IgD-negative memory B cell (primary cell): ENCODE results near the gene ST6GALNAC1. TPM values are rescaled to one million over a fixed set of nuclear protein-coding genes. Genes with fewer than 3 reads are reported as not detected.

Source experiments
- H3K27ac Mint-ChIP-seq, 3 donors: one replicate each; pipeline ENCODE4 v1.8.0; 2020 to 2022; ENCODE audit warnings: mild to moderate bottlenecking in 3 of 3, mixed read lengths in 3 of 3, moderate library complexity in 1 of 3
- H3K27me3 Mint-ChIP-seq: one replicate; pipeline ENCODE4 v1.8.0; 2021; ENCODE audit warnings: mixed read lengths
- H3K36me3 Mint-ChIP-seq: one replicate; pipeline ENCODE4 v1.8.0; 2020; ENCODE audit warnings: mild to moderate bottlenecking, mixed read lengths
- H3K4me1 Mint-ChIP-seq, 3 donors: one replicate each; pipeline ENCODE4 v1.8.0; 2020 to 2022; ENCODE audit warnings: mixed read lengths in 3 of 3, mild to moderate bottlenecking in 1 of 3
- H3K4me3 Mint-ChIP-seq, 4 donors: one replicate each; pipeline ENCODE4 v1.8.0; 2020 to 2022; ENCODE audit warnings: mild to moderate bottlenecking in 4 of 4, mixed read lengths in 4 of 4, moderate library complexity in 3 of 4
- H3K9me3 Mint-ChIP-seq, 3 donors: one replicate each; pipeline ENCODE4 v1.8.0; 2020 to 2021; ENCODE audit warnings: mixed read lengths in 3 of 3, mild to moderate bottlenecking in 1 of 3
- polyA plus RNA-seq: library from polyadenylated mRNA; unstranded; fragments of 300-500 nt; fragmentation: Illumina TruSeq; gene quantifications from one replicate; pipeline ENCODE4 v1.2.3, GENCODE V29; 2021

ST6GALNAC1 gene
- 0.44 TPM for polyA plus RNA-seq

DNA sequence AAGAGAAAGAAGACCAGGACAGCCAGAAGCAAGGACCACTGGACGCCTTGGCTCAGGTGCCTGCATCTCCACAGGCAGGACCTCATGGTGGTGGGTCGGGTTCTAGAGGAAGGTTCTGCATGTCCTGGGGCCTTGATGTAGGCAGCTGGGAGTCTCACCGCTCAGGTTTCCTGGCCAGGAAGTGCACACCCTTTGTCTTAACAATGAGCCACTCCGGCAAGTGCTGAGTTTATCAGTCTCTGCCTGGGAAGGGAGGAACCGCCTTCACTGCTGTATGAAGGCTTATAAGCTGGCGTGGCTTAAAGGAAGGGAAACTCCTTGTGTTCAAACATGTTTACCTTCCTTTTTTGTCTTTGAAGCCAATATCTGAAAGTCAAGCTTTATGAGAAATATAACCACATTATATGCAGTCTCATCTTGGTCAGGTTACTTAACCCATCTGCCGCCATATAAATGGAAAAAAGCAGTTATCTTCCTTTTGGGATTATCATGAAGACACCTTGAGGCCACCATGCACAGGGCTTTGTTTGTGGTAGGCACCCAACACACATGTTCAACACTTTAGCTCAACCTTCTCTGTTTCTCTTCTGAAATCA lies at the start of gene ST6GALNAC1:
Gene ST6GALNAC1 (minus strand): TSS at position 205 of the 596 bp plus-strand sequence. CDS start 119 bp downstream, at position 86.
- peaks cover 14% of the 10 kb centered on the region for H3K27me3 Mint-ChIP-seq
- no peak within 1 kb of the TSS for H3K4me3 Mint-ChIP-seq
- H3K9me3 Mint-ChIP-seq: peaks cover 2 to 14% (median 7%) of the 10 kb centered on the region in 3 donors
- peak within 1 kb of the TSS in 1 of 3 donors; percentile 55 for H3K27ac Mint-ChIP-seq
- H3K36me3 Mint-ChIP-seq: peaks cover 2% of the 10 kb centered on the region
- H3K4me1 Mint-ChIP-seq: no peaks in the 10 kb centered on the region

GRCh38 chr17:76691379-76692191 lies 48.0 kb upstream of the ST6GALNAC1 start:
- H3K4me1 Mint-ChIP-seq: peaks cover 2 to 4% (median 3%) of the 10 kb centered on the region in 3 donors
- H3K9me3 Mint-ChIP-seq: no peaks in the 10 kb centered on the region
- peaks cover 9% of the 10 kb centered on the region for H3K27me3 Mint-ChIP-seq
- no peak overlapping the region for H3K4me3 Mint-ChIP-seq
- H3K27ac Mint-ChIP-seq: no peak overlapping the region
- peaks cover 2% of the 10 kb centered on the region for H3K36me3 Mint-ChIP-seq

DNA sequence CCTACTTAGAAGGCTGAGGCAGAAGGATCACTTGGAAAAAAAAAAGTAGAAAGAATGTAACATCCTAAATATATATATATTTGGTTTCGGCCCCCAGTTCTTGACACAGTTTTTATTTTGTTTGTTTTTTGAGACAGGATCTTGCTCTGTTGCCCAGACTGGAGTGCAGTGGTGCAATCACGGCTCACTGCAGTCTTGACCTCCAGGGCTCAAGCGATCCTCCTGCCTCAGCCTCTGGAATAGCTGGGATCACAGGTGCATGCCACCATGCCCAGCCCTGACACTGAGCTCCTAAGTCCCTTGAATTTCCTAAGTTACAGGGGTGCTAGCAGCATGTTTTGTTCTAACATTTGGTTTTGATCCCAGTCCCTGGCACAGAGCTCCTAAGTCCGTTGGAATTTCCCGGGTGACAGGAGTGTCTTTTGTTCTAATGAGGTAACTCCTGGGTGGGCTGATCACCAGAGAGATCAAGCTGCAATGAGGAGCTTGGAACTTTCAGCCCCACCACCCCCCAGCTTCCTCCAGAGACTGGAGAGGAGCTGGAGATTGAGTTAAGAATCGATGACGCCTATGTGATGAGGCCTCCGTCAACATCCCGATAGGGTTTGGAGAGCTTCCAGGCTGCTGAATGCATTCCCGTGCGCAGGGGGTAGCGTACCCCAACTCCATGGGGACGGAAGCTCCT lies 47.2 kb upstream of the ST6GALNAC1 start:
- peaks cover 2% of the 10 kb centered on the region for H3K36me3 Mint-ChIP-seq
- H3K9me3 Mint-ChIP-seq: no peaks in the 10 kb centered on the region
- H3K4me3 Mint-ChIP-seq: no peak overlapping the region
- H3K27me3 Mint-ChIP-seq: peaks cover 9% of the 10 kb centered on the region
- H3K27ac Mint-ChIP-seq: no peak overlapping the region
- H3K4me1 Mint-ChIP-seq: peaks cover 0 to 2% (median 1%) of the 10 kb centered on the region in 3 donors

- peaks cover 9% of the 10 kb centered on the region for H3K27me3 Mint-ChIP-seq
- H3K9me3 Mint-ChIP-seq: no peaks in the 10 kb centered on the region
- H3K4me3 Mint-ChIP-seq: no peak overlapping the region
- H3K27ac Mint-ChIP-seq: no peak overlapping the region
- H3K4me1 Mint-ChIP-seq: peaks cover 0 to 1% (median 0%) of the 10 kb centered on the region in 3 donors
- H3K36me3 Mint-ChIP-seq: peaks cover 2% of the 10 kb centered on the region
Observed at GRCh38 chr17:76689859-76690258, 46.3 kb upstream of the ST6GALNAC1 start.

- no peak overlapping the region for H3K4me3 Mint-ChIP-seq
- H3K27me3 Mint-ChIP-seq: peaks cover 12% of the 10 kb centered on the region
- peaks cover 0 to 1% (median 0%) of the 10 kb centered on the region in 3 donors for H3K4me1 Mint-ChIP-seq
- H3K9me3 Mint-ChIP-seq: no peaks in the 10 kb centered on the region
- no peak overlapping the region for H3K27ac Mint-ChIP-seq
- peaks cover 2% of the 10 kb centered on the region for H3K36me3 Mint-ChIP-seq
Observed at GRCh38 chr17:76688165-76688622, 44.6 kb upstream of the ST6GALNAC1 start.

- Mint-ChIP-seq H3K27ac (no peak overlapping the region), H3K36me3 (peaks cover 2% of the 10 kb centered on the region)
Observed at GRCh38 chr17:76687298-76688164, 44.0 kb upstream of the ST6GALNAC1 start.

GRCh38 chr17:76686538-76687297 lies 43.2 kb upstream of the ST6GALNAC1 start:
- H3K4me3 Mint-ChIP-seq: no peak overlapping the region
- no peaks in the 10 kb centered on the region for H3K9me3 Mint-ChIP-seq
- peaks cover 9% of the 10 kb centered on the region for H3K27me3 Mint-ChIP-seq
- peaks cover 0 to 1% (median 0%) of the 10 kb centered on the region in 3 donors for H3K4me1 Mint-ChIP-seq
- no peak overlapping the region for H3K27ac Mint-ChIP-seq
- H3K36me3 Mint-ChIP-seq: peaks cover 2% of the 10 kb centered on the region

More at GRCh38 chr17:76687298-76688164, 44.0 kb upstream of the ST6GALNAC1 start:
- no peak overlapping the region for H3K4me3 Mint-ChIP-seq
- H3K9me3 Mint-ChIP-seq: no peaks in the 10 kb centered on the region
- peaks cover 9% of the 10 kb centered on the region for H3K27me3 Mint-ChIP-seq
- peaks cover 0 to 1% (median 0%) of the 10 kb centered on the region in 3 donors for H3K4me1 Mint-ChIP-seq

- Mint-ChIP-seq H3K27me3 (peaks cover 9% of the 10 kb centered on the region), H3K9me3 (no peaks in the 10 kb centered on the region), H3K36me3 (no peaks in the 10 kb centered on the region), H3K27ac (no peak overlapping the region), H3K4me1 (peaks cover 0 to 1% (median 0%) of the 10 kb centered on the region in 3 donors), H3K4me3 (no peak overlapping the region)
Observed at GRCh38 chr17:76685846-76686245, 42.3 kb upstream of the ST6GALNAC1 start.

DNA sequence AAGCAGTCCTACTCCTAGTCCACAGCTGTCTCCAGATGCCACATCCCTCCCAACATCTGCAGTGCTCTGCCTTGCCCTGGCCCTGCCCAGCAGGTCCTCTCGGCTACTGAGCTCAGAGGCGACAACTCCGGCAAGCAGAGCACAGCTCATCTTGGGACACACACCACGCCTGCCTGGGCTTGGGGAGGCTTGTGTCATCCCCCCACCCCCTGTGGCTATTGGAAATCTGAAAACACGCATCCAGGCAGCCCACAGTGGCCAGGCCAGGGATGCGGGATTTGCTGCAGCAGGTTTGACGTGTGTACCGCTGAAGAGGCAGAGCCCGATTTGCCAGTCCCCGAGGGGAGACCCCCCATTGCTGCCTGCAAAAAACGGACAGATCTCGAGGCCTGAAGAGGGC lies 41.8 kb upstream of the ST6GALNAC1 start:
- Mint-ChIP-seq H3K4me3 (no peak overlapping the region), H3K27me3 (peaks cover 9% of the 10 kb centered on the region), H3K4me1 (peaks cover 0 to 1% (median 0%) of the 10 kb centered on the region in 3 donors), H3K27ac (no peak overlapping the region), H3K36me3 (no peaks in the 10 kb centered on the region), H3K9me3 (no peaks in the 10 kb centered on the region)

DNA sequence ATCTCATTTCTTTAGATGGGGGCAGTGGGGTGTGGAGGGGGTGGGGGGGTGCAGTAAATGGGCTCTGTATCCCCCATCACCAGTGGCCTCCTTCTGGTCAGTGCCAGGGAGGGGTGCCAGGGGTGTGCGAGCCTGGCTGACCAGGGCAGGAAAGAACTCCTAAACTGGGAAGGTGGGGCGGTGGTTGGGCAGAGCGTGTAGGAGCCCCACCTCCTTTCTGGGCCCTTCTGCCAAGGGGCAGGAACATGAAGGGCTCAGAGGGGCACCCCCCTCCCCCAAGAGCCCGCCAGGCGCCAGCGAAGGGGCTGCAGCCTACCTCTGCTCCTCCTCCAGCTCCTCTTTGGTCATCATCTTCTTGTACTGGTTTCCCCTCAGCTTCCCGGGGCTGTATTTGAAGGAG lies 41.2 kb upstream of the ST6GALNAC1 start:
- H3K4me1 Mint-ChIP-seq: peaks cover 0 to 1% (median 0%) of the 10 kb centered on the region in 3 donors
- H3K27me3 Mint-ChIP-seq: peaks cover 9% of the 10 kb centered on the region
- H3K4me3 Mint-ChIP-seq: no peak overlapping the region
- no peaks in the 10 kb centered on the region for H3K36me3 Mint-ChIP-seq
- no peaks in the 10 kb centered on the region for H3K9me3 Mint-ChIP-seq
- no peak overlapping the region for H3K27ac Mint-ChIP-seq

- Mint-ChIP-seq H3K27ac (no peak overlapping the region), H3K36me3 (no peaks in the 10 kb centered on the region), H3K9me3 (no peaks in the 10 kb centered on the region), H3K4me3 (no peak overlapping the region), H3K27me3 (peaks cover 9% of the 10 kb centered on the region), H3K4me1 (peaks cover 0 to 1% (median 0%) of the 10 kb centered on the region in 3 donors)
Observed at GRCh38 chr17:76683921-76684745, 40.6 kb upstream of the ST6GALNAC1 start.

GRCh38 chr17:76683011-76683755 lies 39.6 kb upstream of the ST6GALNAC1 start:
- H3K4me3 Mint-ChIP-seq: no peak overlapping the region
- no peaks in the 10 kb centered on the region for H3K36me3 Mint-ChIP-seq
- H3K4me1 Mint-ChIP-seq: peaks cover 0 to 1% (median 0%) of the 10 kb centered on the region in 3 donors
- no peaks in the 10 kb centered on the region for H3K9me3 Mint-ChIP-seq
- H3K27ac Mint-ChIP-seq: no peak overlapping the region
- peaks cover 6% of the 10 kb centered on the region for H3K27me3 Mint-ChIP-seq
